Measurements from ENCODE around the gene RSBN1L.

DNA sequence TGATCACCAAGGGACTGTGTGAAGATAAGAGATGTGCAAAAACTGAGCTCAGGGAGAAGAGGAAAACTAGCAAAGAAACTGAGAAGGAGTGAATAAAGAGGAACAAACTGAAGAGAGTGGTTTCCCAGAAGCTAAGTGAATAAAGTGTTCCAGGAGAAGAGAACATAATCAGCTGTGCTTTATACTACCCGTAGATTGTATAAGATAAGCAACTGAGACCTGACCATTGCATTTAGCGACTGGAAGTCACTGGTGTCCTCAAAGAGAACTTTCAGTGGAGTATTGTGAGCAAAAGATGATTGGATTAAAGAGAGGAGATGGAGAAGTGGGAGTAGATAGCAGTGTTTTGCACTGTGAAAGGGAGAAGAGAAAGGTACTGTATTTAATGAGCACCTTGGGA is 116.9 kb downstream of the RSBN1L start:
- TF ChIP-seq, protein P1, sequence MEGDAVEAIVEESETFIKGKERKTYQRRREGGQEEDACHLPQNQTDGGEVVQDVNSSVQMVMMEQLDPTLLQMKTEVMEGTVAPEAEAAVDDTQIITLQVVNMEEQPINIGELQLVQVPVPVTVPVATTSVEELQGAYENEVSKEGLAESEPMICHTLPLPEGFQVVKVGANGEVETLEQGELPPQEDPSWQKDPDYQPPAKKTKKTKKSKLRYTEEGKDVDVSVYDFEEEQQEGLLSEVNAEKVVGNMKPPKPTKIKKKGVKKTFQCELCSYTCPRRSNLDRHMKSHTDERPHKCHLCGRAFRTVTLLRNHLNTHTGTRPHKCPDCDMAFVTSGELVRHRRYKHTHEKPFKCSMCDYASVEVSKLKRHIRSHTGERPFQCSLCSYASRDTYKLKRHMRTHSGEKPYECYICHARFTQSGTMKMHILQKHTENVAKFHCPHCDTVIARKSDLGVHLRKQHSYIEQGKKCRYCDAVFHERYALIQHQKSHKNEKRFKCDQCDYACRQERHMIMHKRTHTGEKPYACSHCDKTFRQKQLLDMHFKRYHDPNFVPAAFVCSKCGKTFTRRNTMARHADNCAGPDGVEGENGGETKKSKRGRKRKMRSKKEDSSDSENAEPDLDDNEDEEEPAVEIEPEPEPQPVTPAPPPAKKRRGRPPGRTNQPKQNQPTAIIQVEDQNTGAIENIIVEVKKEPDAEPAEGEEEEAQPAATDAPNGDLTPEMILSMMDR (IDR thresholded peaks at IDR 0.05): no peak
- TF ChIP-seq SIN3A (IDR thresholded peaks at IDR 0.05; ENCODE audit: borderline replicate concordance, insufficient read depth, low read depth, low read length) (no peak), POLR2AphosphoS5 (IDR thresholded peaks at IDR 0.05; ENCODE audit: low read depth, low read length) (no peak)

All from Panc1 (cell line).